PC-9 (cell line): ENCODE results near the gene ANO2. TPM values are rescaled to one million over a fixed set of nuclear protein-coding genes. Genes with fewer than 3 reads are reported as not detected.

Source experiments
- BruUV-seq: library from RNA; stranded (reverse); fragments of 400-500 nt; replicated peaks from 2 replicates; lab custom pipeline; 2021; lab: Mats Ljungman, UMichigan
- CTCF ChIA-PET: fragments of 300-600 bp; sonication (Branson Sonifier 250); formaldehyde crosslinking; loops from one replicate; lab custom pipeline; 2022; ENCODE audit warnings: antibody characterized with exemption; lab: Charles Lee
- POLR2A ChIA-PET: fragments of 300-600 bp; sonication (Branson Sonifier 250); formaldehyde crosslinking; loops from one replicate; lab custom pipeline; 2022; ENCODE audit warnings: antibody characterized with exemption; ENCODE audit not compliant: unreplicated experiment; lab: Charles Lee
- DNase-seq, 2 experiments: peaks; one replicate each; pipeline versions ENCODE4 v3.0.0 to v3.0.0-alpha.2; 2015 to 2022; ENCODE audit warnings: mixed read lengths in 1 of 2
- H2AFZ ChIP-seq: fragments of 200-600 bp; sonication (generic); 2 replicates; pipeline ENCODE4 v1.8.1; 2017; ENCODE audit warnings: antibody characterized with exemption
- H3F3A ChIP-seq: fragments of 200-600 bp; sonication (generic); 2 replicates; pipeline ENCODE4 v1.8.1; 2017; ENCODE audit warnings: antibody characterized with exemption, mild to moderate bottlenecking, low read depth; ENCODE audit not compliant: insufficient read depth
- H3K27ac ChIP-seq: fragments of 200-600 bp; sonication (generic); 2 replicates; pipeline ENCODE4 v1.6.1; 2016; ENCODE audit warnings: mixed run types
- H3K27me3 ChIP-seq: fragments of 200-600 bp; sonication (generic); 2 replicates; pipeline ENCODE4 v1.6.1; 2016; ENCODE audit warnings: low read depth, mixed run types; ENCODE audit not compliant: insufficient read depth
- H3K36me3 ChIP-seq: fragments of 200-600 bp; sonication (generic); 2 replicates; pipeline ENCODE4 v1.6.1; 2016; ENCODE audit warnings: low read depth, mixed run types
- H3K4me1 ChIP-seq: fragments of 200-600 bp; sonication (generic); replicated peaks from 2 replicates; pipeline ENCODE4 v1.6.1; 2016; ENCODE audit warnings: mixed run types; ENCODE audit not compliant: insufficient read depth
- H3K4me2 ChIP-seq: fragments of 200-600 bp; sonication (generic); 2 replicates; pipeline ENCODE4 v1.6.1; 2017; ENCODE audit warnings: mixed run types
- H3K4me3 ChIP-seq: fragments of 200-600 bp; sonication (generic); 2 replicates; pipeline ENCODE4 v1.6.1; 2016; ENCODE audit warnings: mixed run types
- H3K79me2 ChIP-seq: fragments of 200-600 bp; sonication (generic); 2 replicates; pipeline ENCODE4 v1.6.1; 2017; ENCODE audit warnings: low read depth, mixed run types
- H3K9me2 ChIP-seq: fragments of 200-600 bp; sonication (generic); 2 replicates; pipeline ENCODE4 v1.8.1; 2017; ENCODE audit warnings: mild to moderate bottlenecking; ENCODE audit not compliant: insufficient read depth
- H3K9me3 ChIP-seq: fragments of 200-600 bp; sonication (generic); 2 replicates; pipeline ENCODE4 v1.8.1; 2016; ENCODE audit warnings: low read depth; ENCODE audit not compliant: insufficient read depth
- H4K20me1 ChIP-seq: fragments of 200-600 bp; sonication (generic); 2 replicates; pipeline ENCODE4 v1.8.1; 2017; ENCODE audit not compliant: insufficient read depth
- CTCF ChIP-seq: fragments of 200-600 bp; sonication (generic); conservative IDR thresholded peaks from 2 replicates; pipeline ENCODE4 v1.6.1; 2017; ENCODE audit warnings: mixed run types, antibody characterized with exemption, mild to moderate bottlenecking, moderate library complexity
- EZH2 ChIP-seq: fragments of 200-600 bp; sonication (generic); IDR thresholded peaks from 2 replicates; pipeline ENCODE4 v1.8.0; 2017; ENCODE audit warnings: antibody characterized with exemption, low read depth
- intact Hi-C: fragments of 100-400 bp; cut with micrococcal nuclease; formaldehyde crosslinking; loops from one replicate; pipeline ENCODE4 v1.10.0; 2022; ENCODE audit not compliant: unreplicated experiment
- total RNA-seq: library from RNA; stranded (reverse); gene quantifications from 2 replicates; pipeline ENCODE4 v1.2.3, GENCODE V29; 2021

Gene ANO2
- total RNA-seq, 1 experiment from 2014 or later, result not detected

DNA sequence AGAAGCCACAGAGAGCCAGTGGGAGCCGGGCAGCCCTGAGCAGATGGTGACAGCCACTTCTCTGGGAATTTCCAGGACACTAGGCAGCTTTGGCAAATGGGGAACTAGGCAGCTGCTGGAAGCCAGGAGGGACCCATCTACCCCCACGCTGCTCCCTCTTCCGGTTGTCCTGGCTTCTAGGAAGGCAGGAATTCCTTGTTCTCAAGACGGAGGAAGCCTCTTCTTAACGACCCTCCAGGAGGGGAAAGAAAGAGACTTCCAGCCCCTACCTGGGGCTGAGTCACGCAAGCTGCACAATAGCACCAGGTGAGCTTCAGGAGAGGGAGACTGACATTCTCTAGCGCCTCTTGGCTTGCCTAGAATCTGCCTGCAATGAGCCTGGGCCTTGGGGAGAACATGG lies 141.5 kb downstream of the ANO2 start:
- POLR2A ChIA-PET, result no interaction called here
- TF ChIP-seq EZH2 (no peak), CTCF (no peak)
- H3K9me2 ChIP-seq, result no peaks in the 10 kb centered on the region
- CTCF ChIA-PET, result no interaction called here
- DNase-seq, result no peak
- H3F3A ChIP-seq, result no peaks in the 10 kb centered on the region
- no peaks in the 10 kb centered on the region for H3K4me1 ChIP-seq
- H3K9me3 ChIP-seq, result no peaks in the 10 kb centered on the region
- BruUV-seq, result no TSS peak
- no peak overlapping the region for H2AFZ ChIP-seq
- H3K4me3 ChIP-seq, result no peak overlapping the region
- H3K4me2 ChIP-seq, result no peak overlapping the region
- H3K36me3 ChIP-seq, result no peaks in the 10 kb centered on the region
- no peaks in the 10 kb centered on the region for H3K79me2 ChIP-seq
- peaks cover 85% of the 10 kb centered on the region for H3K27me3 ChIP-seq
- H3K27ac ChIP-seq, result no peak overlapping the region
- no peaks in the 10 kb centered on the region for H4K20me1 ChIP-seq
- intact Hi-C loops, result no loop called here

DNA sequence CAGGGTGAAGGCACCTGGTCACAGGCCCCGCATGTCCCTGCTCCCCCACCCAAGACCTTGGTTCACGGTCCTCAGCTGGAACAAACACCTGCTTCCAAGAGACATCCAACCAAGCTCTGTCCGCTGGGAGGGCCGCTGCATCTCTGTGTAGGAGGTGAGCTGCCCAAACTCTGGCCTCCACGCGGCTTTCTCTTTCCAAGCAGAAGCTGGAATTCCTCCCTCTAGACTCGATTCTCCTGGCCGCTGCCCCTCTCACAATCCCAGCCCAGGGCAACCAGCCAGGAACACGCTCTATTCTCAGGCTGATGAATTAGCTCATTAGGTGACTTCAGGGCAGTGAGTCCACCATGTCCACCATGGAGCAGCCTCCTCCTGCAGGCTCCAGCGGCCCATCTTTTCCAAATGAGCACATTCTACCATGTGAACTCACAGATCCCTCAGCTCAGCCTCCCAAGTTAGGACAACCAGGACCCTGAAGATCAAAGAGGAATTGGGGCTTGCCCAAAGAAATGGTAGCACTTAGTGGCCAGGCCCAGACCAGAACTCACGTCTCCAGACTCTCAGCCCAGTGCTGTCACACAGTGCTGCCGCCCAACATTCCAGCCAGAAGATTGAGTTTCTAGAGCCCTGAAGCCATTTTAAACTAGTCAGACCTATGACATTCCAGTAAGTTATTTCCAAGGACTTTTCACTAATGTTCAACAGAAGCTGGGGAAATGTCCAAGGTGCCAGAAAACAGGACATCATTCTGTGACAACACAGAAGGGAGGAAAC lies 146.6 kb downstream of the ANO2 start:
- no peaks in the 10 kb centered on the region for H3K9me3 ChIP-seq
- no peaks in the 10 kb centered on the region for H3K9me2 ChIP-seq
- no peak overlapping the region for H3K4me2 ChIP-seq
- peaks cover 63% of the 10 kb centered on the region for H3K27me3 ChIP-seq
- no peak for DNase-seq
- H3K79me2 ChIP-seq, result no peaks in the 10 kb centered on the region
- no peak overlapping the region for H3K27ac ChIP-seq
- H3K4me3 ChIP-seq, result no peak overlapping the region
- ChIA-PET CTCF (no interaction called here), POLR2A (no interaction called here)
- H3K36me3 ChIP-seq, result no peaks in the 10 kb centered on the region
- intact Hi-C loops, result no loop called here
- no peak overlapping the region for H2AFZ ChIP-seq
- H3F3A ChIP-seq, result no peaks in the 10 kb centered on the region
- H3K4me1 ChIP-seq, result no peaks in the 10 kb centered on the region
- H4K20me1 ChIP-seq, result 0 out of 2 replicates have a peak, but pooled peaks cover 8% of the 10 kb centered on the region
- no TSS peak for BruUV-seq
- TF ChIP-seq EZH2 (no peak), CTCF (no peak)

DNA sequence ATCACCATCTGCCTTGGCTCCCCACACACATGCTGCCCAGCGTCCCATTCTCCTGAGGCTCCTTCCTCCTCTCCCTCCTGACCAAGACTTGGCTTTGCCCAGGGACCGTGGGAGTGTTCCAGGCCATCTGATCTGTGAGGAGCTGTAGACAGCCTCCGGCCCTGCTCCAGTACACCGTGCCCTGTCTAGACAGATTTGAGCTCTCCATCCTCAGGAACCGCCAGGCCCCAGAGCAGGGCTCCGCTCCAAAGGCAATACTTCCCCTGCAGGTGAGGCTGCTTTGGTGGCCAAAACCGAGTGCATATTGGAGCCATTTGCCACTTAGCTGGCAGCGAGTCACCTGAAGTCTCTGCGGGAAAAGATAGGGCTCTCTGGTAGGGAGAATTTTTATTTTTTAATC lies 147.4 kb downstream of the ANO2 start:
- 0 out of 2 replicates have a peak, but pooled peaks cover 8% of the 10 kb centered on the region for H4K20me1 ChIP-seq
- intact Hi-C loops, result no loop called here
- ChIA-PET POLR2A (no interaction called here), CTCF (no interaction called here)
- no peak for TF ChIP-seq EZH2
- no peak for TF ChIP-seq CTCF
- H3K79me2 ChIP-seq, result no peaks in the 10 kb centered on the region
- peaks cover 58% of the 10 kb centered on the region for H3K27me3 ChIP-seq
- BruUV-seq, result no TSS peak
- no peaks in the 10 kb centered on the region for H3F3A ChIP-seq
- no peak overlapping the region for H3K27ac ChIP-seq
- no peak for DNase-seq
- no peak overlapping the region for H3K4me2 ChIP-seq
- H3K4me1 ChIP-seq, result no peaks in the 10 kb centered on the region
- no peaks in the 10 kb centered on the region for H3K9me2 ChIP-seq
- no peaks in the 10 kb centered on the region for H3K36me3 ChIP-seq
- H3K4me3 ChIP-seq, result no peak overlapping the region
- no peak overlapping the region for H2AFZ ChIP-seq
- no peaks in the 10 kb centered on the region for H3K9me3 ChIP-seq
